ENCODE results near the gene MDN1.
"Not testable (repeated sequence)": the region's sequence is repeated elsewhere in the genome, so short reads cannot be mapped to it uniquely, and the experiment has no call there.

MDN1 gene

GRCh38 chr6:89818977-89819335 is 638 bp downstream of the MDN1 start:
- DNase-seq: no peak

GRCh38 chr6:89817481-89817880 is 2.1 kb downstream of the MDN1 start:
- no peak for DNase-seq

GRCh38 chr6:89813422-89813821 is 6.2 kb downstream of the MDN1 start:
- not testable (repeated sequence) for DNase-seq

DNA sequence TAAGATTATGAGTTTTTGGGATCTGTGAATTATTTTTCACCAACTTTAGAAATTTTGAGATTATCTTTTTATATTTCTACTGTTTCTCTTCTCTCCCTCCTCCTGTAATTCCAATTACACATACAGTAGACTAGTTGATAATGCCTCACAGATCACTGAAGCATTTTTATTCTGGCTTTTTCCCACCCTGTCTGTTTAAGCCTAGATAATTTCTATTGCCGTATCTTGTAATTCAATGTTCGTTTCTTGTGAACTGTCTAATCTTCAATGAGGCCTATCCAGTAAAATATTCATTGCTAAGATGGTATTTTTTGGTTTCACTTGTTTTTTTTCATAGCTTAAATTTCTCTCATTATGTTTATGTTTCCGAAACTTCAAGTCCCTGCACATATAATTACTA is 12.0 kb downstream of the MDN1 start:
- DNase-seq: no peak

DNA sequence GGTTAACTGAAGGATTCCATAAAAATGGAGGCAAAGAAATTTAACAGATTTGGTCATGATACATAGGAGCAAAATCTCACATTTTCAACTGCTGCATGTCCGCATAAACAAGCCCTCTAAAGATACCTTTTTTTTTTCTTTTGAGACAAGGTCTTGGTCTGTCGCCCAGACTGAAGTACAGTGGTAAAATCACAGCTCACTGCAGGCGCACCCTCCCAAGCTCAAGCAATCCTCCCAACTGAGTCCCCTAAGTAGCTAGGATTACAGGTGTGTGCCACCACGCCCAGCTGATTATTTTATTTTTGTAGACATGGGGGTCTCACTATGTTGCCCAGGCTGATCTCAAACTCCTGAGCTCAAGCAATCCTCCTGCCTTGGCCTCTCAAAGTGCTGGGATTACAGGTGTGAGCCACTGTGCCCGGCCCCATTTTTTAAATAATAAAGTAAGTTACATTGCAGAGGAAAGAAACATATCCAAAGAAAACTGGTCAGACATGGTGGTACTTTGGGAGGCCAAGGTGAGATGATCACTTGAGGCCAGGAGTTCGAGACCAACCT is 13.7 kb downstream of the MDN1 start:
- DNase-seq: no peak

DNA sequence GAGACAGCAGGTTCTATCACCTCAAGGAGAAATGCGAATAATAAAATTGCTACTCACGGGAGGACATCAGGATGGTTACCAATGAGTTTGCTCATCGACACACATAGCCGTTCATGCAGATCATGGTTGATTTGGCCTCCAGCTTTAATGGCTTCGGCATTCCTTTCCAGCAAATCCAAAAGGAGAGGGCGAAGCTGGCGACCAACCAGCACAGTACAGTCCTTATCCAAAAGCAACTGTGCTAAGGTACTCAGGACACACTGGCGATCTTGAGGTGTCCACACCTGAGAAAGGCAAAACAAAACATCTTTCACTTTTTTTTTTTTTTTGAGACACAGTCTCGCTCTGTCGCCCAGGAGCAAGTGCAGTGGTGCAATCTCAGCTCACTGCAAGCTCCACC is 16.3 kb downstream of the MDN1 start:
- no peak for DNase-seq

- no peak for DNase-seq
Measured at GRCh38 chr6:89799756-89800155, 19.8 kb downstream of the MDN1 start.

DNA sequence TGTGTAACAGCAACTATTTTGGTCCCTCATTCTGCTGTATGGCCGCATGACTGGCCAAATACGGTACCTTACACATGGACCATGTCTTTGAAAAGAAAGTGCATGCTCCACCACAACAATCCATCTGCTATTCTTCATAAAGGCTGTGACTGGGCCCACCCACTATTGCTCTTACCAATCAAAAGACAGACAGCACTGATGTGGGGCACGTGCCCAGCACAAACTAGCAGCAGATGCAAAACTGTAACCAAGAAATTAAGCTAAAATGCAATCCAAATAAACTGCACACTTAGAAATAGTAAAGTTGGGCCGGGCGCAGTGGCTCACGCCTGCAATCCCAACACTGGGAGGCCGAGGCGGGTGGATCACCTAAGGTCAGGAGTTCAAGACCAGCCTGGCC is 20.5 kb downstream of the MDN1 start:
- no peak for DNase-seq

DNA sequence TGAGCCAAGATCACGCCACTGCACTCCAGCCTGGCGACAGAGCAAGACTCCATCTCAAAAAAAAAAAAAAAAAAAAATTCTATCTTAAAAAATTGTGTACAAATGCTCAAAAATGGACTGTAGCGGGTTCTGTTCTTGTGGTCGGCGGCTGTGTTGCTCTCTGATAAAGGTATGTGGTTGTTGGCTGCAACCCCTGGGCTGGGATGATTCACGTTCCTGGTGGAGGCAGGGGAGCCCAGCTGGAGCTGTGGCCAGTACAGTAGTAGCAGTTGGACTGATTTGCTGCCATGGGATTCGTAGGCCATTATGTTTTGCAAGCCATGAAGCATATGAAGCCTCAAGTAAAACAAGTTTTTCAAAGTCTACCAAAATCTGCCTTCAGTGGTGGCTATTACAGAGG is 22.3 kb downstream of the MDN1 start:
- peak; percentile 37 for DNase-seq

GRCh38 chr6:89794324-89794723 is 25.3 kb downstream of the MDN1 start:
- no peak for DNase-seq

GRCh38 chr6:89793586-89793985 is 26.0 kb downstream of the MDN1 start:
- DNase-seq: no peak

GRCh38 chr6:89792881-89793280 is 26.7 kb downstream of the MDN1 start:
- DNase-seq: peak; percentile 3

DNA sequence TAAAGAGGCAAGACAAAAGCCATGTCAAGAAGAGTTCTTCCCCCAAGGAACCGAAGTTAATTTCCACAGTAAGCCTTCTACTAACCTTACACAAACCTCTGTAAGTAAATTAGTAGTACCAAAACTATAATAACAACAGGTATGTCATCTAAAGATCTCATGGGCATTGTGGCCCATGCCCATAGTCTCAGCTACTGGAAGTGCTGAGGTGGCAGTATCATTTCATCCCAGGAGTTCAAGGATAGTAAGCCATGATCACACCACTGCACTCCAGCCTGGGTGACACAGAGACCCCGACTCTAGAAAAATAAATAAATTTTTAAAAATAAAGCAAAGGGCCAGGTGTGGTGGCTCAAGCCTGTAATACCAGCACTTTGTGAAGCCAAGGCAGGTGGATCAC is 29.2 kb downstream of the MDN1 start:
- no peak for DNase-seq

DNA sequence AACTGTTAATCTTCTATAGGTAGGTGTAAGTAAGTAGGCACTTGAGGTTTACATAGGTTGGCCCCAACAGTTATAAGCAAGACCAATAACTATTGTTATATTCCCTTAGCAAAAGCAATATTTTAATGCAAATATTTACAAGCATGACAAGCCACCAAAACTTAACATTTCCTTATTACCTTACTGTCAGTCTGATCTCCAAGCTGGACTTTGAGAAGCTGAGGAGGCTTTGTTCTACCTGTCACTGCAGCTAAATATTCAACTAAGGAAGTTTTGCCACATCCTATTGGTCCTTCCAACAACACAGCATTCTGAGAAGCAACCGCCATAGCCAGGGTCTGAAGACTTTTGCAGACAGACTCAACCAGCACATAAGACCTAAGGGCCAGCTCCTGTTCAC is 29.6 kb downstream of the MDN1 start:
- DNase-seq: no peak

GRCh38 chr6:89787660-89788328 is 31.8 kb downstream of the MDN1 start:
- no peak for DNase-seq

DNA sequence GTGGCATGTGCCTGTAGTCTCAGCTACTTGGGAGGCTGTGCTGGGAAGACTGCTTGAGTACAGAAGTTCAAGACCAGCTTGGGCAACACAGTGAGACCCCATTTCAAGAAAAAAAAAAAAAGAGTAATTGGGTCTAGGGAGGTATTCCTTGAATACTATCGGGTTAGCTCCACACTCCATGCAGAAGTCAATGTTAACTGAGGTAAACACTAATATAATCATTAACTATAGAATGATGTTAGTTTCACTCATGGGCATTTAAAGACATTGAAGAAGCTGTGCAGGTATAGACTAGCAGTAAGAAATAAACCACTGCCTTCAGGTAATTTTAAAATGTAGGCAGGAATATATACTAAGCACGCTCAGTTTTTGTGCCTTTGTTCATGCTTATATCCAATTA is 32.6 kb downstream of the MDN1 start:
- no peak for DNase-seq

- DNase-seq: no peak
Measured at GRCh38 chr6:89784838-89785237, 34.8 kb downstream of the MDN1 start.

- not testable (repeated sequence) for DNase-seq
Measured at GRCh38 chr6:89783293-89783692, 36.3 kb downstream of the MDN1 start.

- DNase-seq: no peak
Measured at GRCh38 chr6:89782222-89782621, 37.4 kb downstream of the MDN1 start.

- DNase-seq: no peak
Measured at GRCh38 chr6:89781070-89782034, 38.2 kb downstream of the MDN1 start.

- DNase-seq: no peak
Measured at GRCh38 chr6:89777455-89777854, 42.1 kb downstream of the MDN1 start.

GRCh38 chr6:89776583-89777233 is 42.9 kb downstream of the MDN1 start:
- no peak for DNase-seq

- peak; percentile 4 for DNase-seq
Measured at GRCh38 chr6:89775150-89775549, 44.4 kb downstream of the MDN1 start.
